Right lobe of liver (tissue), 4 donors: ENCODE data around the gene CDIPT.

ENCODE experiments used
- CTCF ChIP-seq, 4 donors: fragments of 200-600 bp in 3 of 4; fragments of 450-650 bp in 1 of 4; IDR thresholded peaks; one replicate each; pipeline versions ENCODE4 v1.5.1 to v1.8.0; 2016 to 2022; ENCODE audit warnings: antibody characterized with exemption in 4 of 4, mild to moderate bottlenecking in 2 of 4
- POLR2A ChIP-seq: fragments of 450-650 bp; IDR thresholded peaks from one replicate; pipeline ENCODE4 v1.6.1; 2017; ENCODE audit warnings: antibody characterized with exemption, mild to moderate bottlenecking
- donor health status: DM: no; HTN: no; CAD: no.
- donor health status: DM: no; HTN: no; CAD: no.
- donor health status: DM: no; HTN: yes; CAD: no.

- TF ChIP-seq CTCF (IDR thresholded peaks at IDR 0.05) (no peak), POLR2A (no peak)
These were observed 31.5 kb downstream of the CDIPT start for GRCh38 chr16:29831490-29831889.
